ENCODE data around the gene LRP1-AS. TPM values are rescaled to one million over a fixed set of nuclear protein-coding genes. Genes with fewer than 3 reads are reported as not detected.

The LRP1-AS gene
- total RNA-seq, 1 experiment from 2014 or later, result not detected

- Mint-ChIP-seq H3K4me3 (no peak overlapping the region), H3K36me3 (peaks cover 47% of the 10 kb centered on the region), H3K27me3 (ENCODE audit: low read depth) (no peaks in the 10 kb centered on the region), H3K4me1 (peaks cover 4% of the 10 kb centered on the region), H3K9me3 (no peaks in the 10 kb centered on the region), H3K27ac (no peak overlapping the region)
- no peak for DNase-seq (ENCODE audit: low spot score)
- ChIA-PET POLR2A (interaction anchor here (0.6 to 0.8 kb wide), 2 partner anchors 19 to 52 kb away, joined by 3 read pairs; no protein-coding TSS in a partner anchor), CTCF (no interaction called here)
- no peak for ATAC-seq
- no peak for TF ChIP-seq RORB (CRISPR knock-in tag; IDR thresholded peaks at IDR 0.05)
- no peak for TF ChIP-seq GABPB1 (CRISPR knock-in tag; IDR thresholded peaks at IDR 0.05)
- TF ChIP-seq KAT7 (CRISPR knock-in tag; IDR thresholded peaks at IDR 0.05; ENCODE audit: borderline replicate concordance), result no peak
- TF ChIP-seq SMAD4 (CRISPR knock-in tag; IDR thresholded peaks at IDR 0.05), result no peak
- no peak for TF ChIP-seq IRF1 (CRISPR knock-in tag; IDR thresholded peaks at IDR 0.05)
- TF ChIP-seq ELF4 (CRISPR knock-in tag; IDR thresholded peaks at IDR 0.05; ENCODE audit: low read depth), result no peak
- no peak for TF ChIP-seq HMGA2 (CRISPR knock-in tag; IDR thresholded peaks at IDR 0.05)
- no peak for TF ChIP-seq TEAD4 (CRISPR knock-in tag; IDR thresholded peaks at IDR 0.05)
- no peak for TF ChIP-seq MLX (CRISPR knock-in tag; IDR thresholded peaks at IDR 0.05)
- no peak for TF ChIP-seq EMX1 (CRISPR knock-in tag; IDR thresholded peaks at IDR 0.05)
- TF ChIP-seq GTF2I (CRISPR knock-in tag; conservative IDR thresholded peaks at IDR 0.05), result no peak
- TF ChIP-seq, protein P1, sequence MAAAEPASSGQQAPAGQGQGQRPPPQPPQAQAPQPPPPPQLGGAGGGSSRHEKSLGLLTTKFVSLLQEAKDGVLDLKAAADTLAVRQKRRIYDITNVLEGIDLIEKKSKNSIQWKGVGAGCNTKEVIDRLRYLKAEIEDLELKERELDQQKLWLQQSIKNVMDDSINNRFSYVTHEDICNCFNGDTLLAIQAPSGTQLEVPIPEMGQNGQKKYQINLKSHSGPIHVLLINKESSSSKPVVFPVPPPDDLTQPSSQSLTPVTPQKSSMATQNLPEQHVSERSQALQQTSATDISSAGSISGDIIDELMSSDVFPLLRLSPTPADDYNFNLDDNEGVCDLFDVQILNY (CRISPR knock-in tag; IDR thresholded peaks at IDR 0.05), result no peak
- TF ChIP-seq PRRX2 (CRISPR knock-in tag; IDR thresholded peaks at IDR 0.05), result no peak
- TF ChIP-seq, protein P2, sequence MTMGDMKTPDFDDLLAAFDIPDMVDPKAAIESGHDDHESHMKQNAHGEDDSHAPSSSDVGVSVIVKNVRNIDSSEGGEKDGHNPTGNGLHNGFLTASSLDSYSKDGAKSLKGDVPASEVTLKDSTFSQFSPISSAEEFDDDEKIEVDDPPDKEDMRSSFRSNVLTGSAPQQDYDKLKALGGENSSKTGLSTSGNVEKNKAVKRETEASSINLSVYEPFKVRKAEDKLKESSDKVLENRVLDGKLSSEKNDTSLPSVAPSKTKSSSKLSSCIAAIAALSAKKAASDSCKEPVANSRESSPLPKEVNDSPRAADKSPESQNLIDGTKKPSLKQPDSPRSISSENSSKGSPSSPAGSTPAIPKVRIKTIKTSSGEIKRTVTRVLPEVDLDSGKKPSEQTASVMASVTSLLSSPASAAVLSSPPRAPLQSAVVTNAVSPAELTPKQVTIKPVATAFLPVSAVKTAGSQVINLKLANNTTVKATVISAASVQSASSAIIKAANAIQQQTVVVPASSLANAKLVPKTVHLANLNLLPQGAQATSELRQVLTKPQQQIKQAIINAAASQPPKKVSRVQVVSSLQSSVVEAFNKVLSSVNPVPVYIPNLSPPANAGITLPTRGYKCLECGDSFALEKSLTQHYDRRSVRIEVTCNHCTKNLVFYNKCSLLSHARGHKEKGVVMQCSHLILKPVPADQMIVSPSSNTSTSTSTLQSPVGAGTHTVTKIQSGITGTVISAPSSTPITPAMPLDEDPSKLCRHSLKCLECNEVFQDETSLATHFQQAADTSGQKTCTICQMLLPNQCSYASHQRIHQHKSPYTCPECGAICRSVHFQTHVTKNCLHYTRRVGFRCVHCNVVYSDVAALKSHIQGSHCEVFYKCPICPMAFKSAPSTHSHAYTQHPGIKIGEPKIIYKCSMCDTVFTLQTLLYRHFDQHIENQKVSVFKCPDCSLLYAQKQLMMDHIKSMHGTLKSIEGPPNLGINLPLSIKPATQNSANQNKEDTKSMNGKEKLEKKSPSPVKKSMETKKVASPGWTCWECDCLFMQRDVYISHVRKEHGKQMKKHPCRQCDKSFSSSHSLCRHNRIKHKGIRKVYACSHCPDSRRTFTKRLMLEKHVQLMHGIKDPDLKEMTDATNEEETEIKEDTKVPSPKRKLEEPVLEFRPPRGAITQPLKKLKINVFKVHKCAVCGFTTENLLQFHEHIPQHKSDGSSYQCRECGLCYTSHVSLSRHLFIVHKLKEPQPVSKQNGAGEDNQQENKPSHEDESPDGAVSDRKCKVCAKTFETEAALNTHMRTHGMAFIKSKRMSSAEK (CRISPR knock-in tag; IDR thresholded peaks at IDR 0.05; ENCODE audit: borderline replicate concordance), result no peak
- TF ChIP-seq, protein P3, sequence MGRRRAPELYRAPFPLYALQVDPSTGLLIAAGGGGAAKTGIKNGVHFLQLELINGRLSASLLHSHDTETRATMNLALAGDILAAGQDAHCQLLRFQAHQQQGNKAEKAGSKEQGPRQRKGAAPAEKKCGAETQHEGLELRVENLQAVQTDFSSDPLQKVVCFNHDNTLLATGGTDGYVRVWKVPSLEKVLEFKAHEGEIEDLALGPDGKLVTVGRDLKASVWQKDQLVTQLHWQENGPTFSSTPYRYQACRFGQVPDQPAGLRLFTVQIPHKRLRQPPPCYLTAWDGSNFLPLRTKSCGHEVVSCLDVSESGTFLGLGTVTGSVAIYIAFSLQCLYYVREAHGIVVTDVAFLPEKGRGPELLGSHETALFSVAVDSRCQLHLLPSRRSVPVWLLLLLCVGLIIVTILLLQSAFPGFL (CRISPR knock-in tag; IDR thresholded peaks at IDR 0.05; ENCODE audit: borderline replicate concordance), result no peak
Observed at GRCh38 chr12:57179331-57180086, 32.1 kb upstream of the LRP1-AS start.

DNA sequence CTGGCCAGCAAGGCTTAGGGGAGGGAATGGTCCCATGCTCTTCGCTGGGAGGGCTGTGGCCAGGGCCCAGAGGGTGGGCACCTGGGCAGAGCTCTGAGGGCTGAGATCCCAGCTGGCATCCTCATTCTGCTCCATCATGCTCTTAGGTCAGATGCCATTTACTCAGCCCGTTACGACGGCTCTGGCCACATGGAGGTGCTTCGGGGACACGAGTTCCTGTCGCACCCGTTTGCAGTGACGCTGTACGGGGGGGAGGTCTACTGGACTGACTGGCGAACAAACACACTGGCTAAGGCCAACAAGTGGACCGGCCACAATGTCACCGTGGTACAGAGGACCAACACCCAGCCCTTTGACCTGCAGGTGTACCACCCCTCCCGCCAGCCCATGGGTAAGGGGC, 30.8 kb upstream of the LRP1-AS start:
- Mint-ChIP-seq H3K9me3 (no peaks in the 10 kb centered on the region), H3K36me3 (peaks cover 34% of the 10 kb centered on the region), H3K27me3 (ENCODE audit: low read depth) (no peaks in the 10 kb centered on the region), H3K4me3 (no peak overlapping the region), H3K27ac (peak overlapping the region; percentile 43), H3K4me1 (peaks cover 4% of the 10 kb centered on the region)
- POLR2A ChIA-PET, result no interaction called here
- no peak for DNase-seq (ENCODE audit: low spot score)
- ATAC-seq, result no peak
- CTCF ChIA-PET, result no interaction called here
- TF ChIP-seq ZNF219 (CRISPR knock-in tag; IDR thresholded peaks at IDR 0.05; ENCODE audit: borderline replicate concordance) (no peak), ETV6 (CRISPR knock-in tag; IDR thresholded peaks at IDR 0.05) (no peak), NFE2L1 (CRISPR knock-in tag; IDR thresholded peaks at IDR 0.05) (no peak)
- TF ChIP-seq, protein P4, sequence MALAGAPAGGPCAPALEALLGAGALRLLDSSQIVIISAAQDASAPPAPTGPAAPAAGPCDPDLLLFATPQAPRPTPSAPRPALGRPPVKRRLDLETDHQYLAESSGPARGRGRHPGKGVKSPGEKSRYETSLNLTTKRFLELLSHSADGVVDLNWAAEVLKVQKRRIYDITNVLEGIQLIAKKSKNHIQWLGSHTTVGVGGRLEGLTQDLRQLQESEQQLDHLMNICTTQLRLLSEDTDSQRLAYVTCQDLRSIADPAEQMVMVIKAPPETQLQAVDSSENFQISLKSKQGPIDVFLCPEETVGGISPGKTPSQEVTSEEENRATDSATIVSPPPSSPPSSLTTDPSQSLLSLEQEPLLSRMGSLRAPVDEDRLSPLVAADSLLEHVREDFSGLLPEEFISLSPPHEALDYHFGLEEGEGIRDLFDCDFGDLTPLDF (CRISPR knock-in tag; IDR thresholded peaks at IDR 0.05), result no peak
- TF ChIP-seq, protein P5, sequence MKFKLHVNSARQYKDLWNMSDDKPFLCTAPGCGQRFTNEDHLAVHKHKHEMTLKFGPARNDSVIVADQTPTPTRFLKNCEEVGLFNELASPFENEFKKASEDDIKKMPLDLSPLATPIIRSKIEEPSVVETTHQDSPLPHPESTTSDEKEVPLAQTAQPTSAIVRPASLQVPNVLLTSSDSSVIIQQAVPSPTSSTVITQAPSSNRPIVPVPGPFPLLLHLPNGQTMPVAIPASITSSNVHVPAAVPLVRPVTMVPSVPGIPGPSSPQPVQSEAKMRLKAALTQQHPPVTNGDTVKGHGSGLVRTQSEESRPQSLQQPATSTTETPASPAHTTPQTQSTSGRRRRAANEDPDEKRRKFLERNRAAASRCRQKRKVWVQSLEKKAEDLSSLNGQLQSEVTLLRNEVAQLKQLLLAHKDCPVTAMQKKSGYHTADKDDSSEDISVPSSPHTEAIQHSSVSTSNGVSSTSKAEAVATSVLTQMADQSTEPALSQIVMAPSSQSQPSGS (CRISPR knock-in tag; IDR thresholded peaks at IDR 0.05; ENCODE audit: borderline replicate concordance, low read depth), result no peak

Measured in WTC11 (cell line).